Osteoblast (primary cell): ENCODE measurements around the gene CCDC167. TPM values are rescaled to one million over a fixed set of nuclear protein-coding genes. Genes with fewer than 3 reads are reported as not detected.

Source experiments
- DNase-seq: peaks from one replicate; pipeline ENCODE4 v3.0.0; 2011; ENCODE audit warnings: low spot score, mixed read lengths; ENCODE audit not compliant: insufficient read length; ENCODE audit errors: missing footprints
- H2AFZ ChIP-seq: 2 replicates; pipeline ENCODE4 v1.6.0; 2011; ENCODE audit warnings: mild to moderate bottlenecking, low read length
- H3K27ac ChIP-seq: 2 replicates; pipeline ENCODE4 v1.5.1; 2011; ENCODE audit warnings: mild to moderate bottlenecking, low read depth, low read length, moderate library complexity
- H3K27me3 ChIP-seq: 2 replicates; pipeline ENCODE4 v1.6.0; 2012; ENCODE audit warnings: mild to moderate bottlenecking, control low read depth, inconsistent platforms, low read length, moderate library complexity; ENCODE audit not compliant: insufficient read depth
- H3K36me3 ChIP-seq: 2 replicates; pipeline ENCODE4 v1.5.1; 2011; ENCODE audit warnings: mild to moderate bottlenecking, low read length, control low read depth, moderate library complexity; ENCODE audit not compliant: insufficient read depth
- H3K4me1 ChIP-seq: 2 replicates; pipeline ENCODE4 v1.5.1; 2011; ENCODE audit warnings: mild to moderate bottlenecking, low read length, control low read depth, moderate library complexity; ENCODE audit not compliant: insufficient read depth
- H3K4me2 ChIP-seq: 2 replicates; pipeline ENCODE4 v1.6.0; 2011; ENCODE audit warnings: mild to moderate bottlenecking, low read length; ENCODE audit not compliant: insufficient read depth
- H3K4me3 ChIP-seq: fragments of 200-600 bp; sonication (generic); 3 replicates; pipeline ENCODE4 v1.5.1; 2012; ENCODE audit warnings: mild to moderate bottlenecking, low read length, inconsistent platforms; ENCODE audit not compliant: insufficient read depth
- H3K79me2 ChIP-seq: 2 replicates; pipeline ENCODE4 v1.6.0; 2012; ENCODE audit warnings: mild to moderate bottlenecking, low read length, control low read depth, inconsistent platforms; ENCODE audit not compliant: insufficient read depth
- H3K9me3 ChIP-seq: 2 replicates; pipeline ENCODE4 v1.5.1; 2011; ENCODE audit warnings: low read depth, low read length, control low read depth
- H4K20me1 ChIP-seq: 2 replicates; pipeline ENCODE4 v1.6.0; 2012; ENCODE audit warnings: mild to moderate bottlenecking, low read length, control low read depth; ENCODE audit not compliant: insufficient read depth
- total RNA-seq: library from RNA; depleted of rRNA; stranded (reverse); fragments of >200 nt; gene quantifications from 2 replicates; pipeline ENCODE4 v1.2.3, GENCODE V29; 2012
- TF ChIP-seq, protein P1 (sequence below): IDR thresholded peaks from 2 replicates; pipeline ENCODE4 v1.5.1; 2011; ENCODE audit warnings: mild to moderate bottlenecking, low read depth, low read length, moderate library complexity; ENCODE audit errors: extremely low read depth

Gene CCDC167
- total RNA-seq, 1 donor: 14.8 TPM

DNA sequence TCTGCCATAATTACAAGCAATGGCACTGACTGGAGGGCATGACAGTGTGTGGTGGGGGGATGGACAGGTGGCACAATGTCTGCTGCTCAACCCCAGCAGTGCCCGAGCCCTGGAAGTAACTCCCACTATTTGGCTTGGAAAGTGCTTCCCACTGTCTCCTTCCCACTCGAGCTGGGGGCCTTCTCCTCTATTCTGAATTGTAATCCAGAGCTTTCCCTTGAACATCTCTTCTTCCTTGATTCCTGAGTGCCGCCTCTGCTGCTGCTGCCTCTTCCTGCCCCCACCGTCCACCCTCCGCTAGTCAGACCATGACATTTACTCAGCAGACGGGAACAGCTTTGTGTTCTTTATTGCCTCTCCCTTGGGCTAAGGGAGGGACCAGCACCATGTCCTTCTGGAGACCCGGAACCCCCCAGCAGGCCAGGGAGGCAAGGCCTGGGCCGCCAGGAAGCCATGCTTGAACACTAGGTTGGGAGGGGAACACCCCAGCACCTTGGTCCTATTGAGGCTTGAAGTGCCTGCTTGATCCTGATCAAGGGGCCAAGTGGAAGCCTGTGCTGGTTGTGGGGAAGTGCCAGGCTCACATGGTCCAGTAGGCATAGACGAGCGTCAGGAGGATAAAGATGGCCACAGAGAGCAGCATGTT is 17.0 kb downstream of the CCDC167 start:
- H3K9me3 ChIP-seq: no peaks in the 10 kb centered on the region
- H4K20me1 ChIP-seq: peaks cover 2% of the 10 kb centered on the region
- no peak for DNase-seq
- no peak overlapping the region for H3K4me3 ChIP-seq
- H2AFZ ChIP-seq: no peak overlapping the region
- H3K36me3 ChIP-seq: peaks cover 25% of the 10 kb centered on the region
- no peak overlapping the region for H3K27ac ChIP-seq
- no peaks in the 10 kb centered on the region for H3K4me1 ChIP-seq
- no peaks in the 10 kb centered on the region for H3K79me2 ChIP-seq
- TF ChIP-seq, protein P1, sequence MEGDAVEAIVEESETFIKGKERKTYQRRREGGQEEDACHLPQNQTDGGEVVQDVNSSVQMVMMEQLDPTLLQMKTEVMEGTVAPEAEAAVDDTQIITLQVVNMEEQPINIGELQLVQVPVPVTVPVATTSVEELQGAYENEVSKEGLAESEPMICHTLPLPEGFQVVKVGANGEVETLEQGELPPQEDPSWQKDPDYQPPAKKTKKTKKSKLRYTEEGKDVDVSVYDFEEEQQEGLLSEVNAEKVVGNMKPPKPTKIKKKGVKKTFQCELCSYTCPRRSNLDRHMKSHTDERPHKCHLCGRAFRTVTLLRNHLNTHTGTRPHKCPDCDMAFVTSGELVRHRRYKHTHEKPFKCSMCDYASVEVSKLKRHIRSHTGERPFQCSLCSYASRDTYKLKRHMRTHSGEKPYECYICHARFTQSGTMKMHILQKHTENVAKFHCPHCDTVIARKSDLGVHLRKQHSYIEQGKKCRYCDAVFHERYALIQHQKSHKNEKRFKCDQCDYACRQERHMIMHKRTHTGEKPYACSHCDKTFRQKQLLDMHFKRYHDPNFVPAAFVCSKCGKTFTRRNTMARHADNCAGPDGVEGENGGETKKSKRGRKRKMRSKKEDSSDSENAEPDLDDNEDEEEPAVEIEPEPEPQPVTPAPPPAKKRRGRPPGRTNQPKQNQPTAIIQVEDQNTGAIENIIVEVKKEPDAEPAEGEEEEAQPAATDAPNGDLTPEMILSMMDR: no peak
- no peak overlapping the region for H3K4me2 ChIP-seq
- no peaks in the 10 kb centered on the region for H3K27me3 ChIP-seq

DNA sequence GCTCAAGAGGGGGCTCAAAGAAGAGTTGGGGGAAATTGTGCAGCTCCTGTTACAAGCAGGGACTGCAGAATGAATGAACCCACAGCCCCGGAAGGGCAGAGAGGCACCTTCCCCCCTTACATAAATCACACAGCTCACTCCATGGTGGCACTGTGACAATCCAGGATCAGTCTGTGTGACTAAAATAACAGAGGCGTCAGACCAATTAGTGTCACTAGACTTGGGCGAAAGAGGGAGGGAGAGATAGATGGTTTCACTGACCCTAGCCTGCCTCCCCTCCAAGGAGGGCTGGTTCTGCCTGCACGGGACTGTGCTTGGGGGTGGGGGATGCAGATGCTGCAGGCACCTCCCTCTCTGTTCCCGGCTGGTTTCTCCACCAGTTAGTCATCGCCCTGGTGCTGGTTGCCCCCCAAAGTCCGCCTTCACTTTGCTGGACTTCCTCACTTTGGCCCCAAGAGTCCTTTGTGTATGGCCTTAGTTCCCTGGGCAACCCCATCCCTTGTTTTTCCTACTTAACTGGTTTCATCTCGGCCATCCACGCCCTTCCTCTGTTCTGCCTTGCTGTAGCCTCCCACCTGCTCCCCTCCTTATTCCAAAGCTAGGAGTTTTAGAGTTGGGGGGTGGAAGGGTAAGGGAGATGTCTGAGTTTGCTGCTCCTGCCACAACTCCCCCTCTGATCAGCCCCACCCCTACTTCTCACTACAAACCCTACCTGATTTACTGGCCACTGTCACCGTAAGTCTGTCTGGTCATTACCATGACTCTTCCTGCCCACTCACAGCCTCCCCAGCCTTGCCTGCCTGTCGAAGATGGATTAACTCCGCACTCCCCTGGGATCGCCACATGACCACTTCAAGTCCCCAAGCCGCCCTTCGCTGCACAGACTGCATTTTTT is 17.7 kb downstream of the CCDC167 start:
- H4K20me1 ChIP-seq: peaks cover 2% of the 10 kb centered on the region
- no peaks in the 10 kb centered on the region for H3K79me2 ChIP-seq
- no peaks in the 10 kb centered on the region for H3K4me1 ChIP-seq
- H2AFZ ChIP-seq: no peak overlapping the region
- H3K27me3 ChIP-seq: no peaks in the 10 kb centered on the region
- H3K36me3 ChIP-seq: peaks cover 25% of the 10 kb centered on the region
- H3K4me2 ChIP-seq: no peak overlapping the region
- no peaks in the 10 kb centered on the region for H3K9me3 ChIP-seq
- H3K27ac ChIP-seq: no peak overlapping the region
- H3K4me3 ChIP-seq: no peak overlapping the region
- TF ChIP-seq, protein P1: no peak
- peak; percentile 35 for DNase-seq

DNA sequence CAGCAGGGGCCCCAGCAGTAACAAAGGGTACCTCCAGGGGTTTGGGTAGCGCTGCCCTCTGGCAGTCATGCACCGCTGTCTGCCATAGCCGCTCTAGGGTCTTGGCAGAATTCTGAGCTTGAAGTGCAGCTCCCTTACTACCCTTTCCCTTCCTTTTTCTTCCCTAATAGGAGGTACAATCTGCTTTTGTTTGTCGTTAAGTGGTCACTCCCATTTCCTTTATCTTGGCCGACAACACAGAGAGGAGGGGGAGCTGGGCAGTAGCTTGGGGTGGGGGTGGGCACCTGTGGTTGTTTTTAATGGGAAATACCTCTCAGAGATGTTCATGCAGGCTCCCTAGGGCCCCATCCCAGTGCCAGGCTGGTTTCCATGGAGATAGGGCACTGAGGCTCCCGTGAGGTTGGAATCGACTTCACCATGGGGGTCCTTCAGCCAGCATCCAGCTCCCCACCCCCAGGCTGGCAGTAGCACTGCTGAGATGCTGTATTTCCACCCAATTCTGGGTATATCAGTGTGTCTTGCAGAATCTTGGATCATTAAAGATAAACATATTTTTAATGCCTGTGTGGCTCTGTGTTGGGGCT is 18.6 kb downstream of the CCDC167 start:
- no peak overlapping the region for H3K4me3 ChIP-seq
- H4K20me1 ChIP-seq: peaks cover 2% of the 10 kb centered on the region
- no peaks in the 10 kb centered on the region for H3K9me3 ChIP-seq
- TF ChIP-seq, protein P1: no peak
- no peak overlapping the region for H3K27ac ChIP-seq
- DNase-seq: no peak
- H3K27me3 ChIP-seq: no peaks in the 10 kb centered on the region
- H3K4me2 ChIP-seq: no peak overlapping the region
- peaks cover 33% of the 10 kb centered on the region for H3K36me3 ChIP-seq
- H3K79me2 ChIP-seq: no peaks in the 10 kb centered on the region
- H3K4me1 ChIP-seq: no peaks in the 10 kb centered on the region
- H2AFZ ChIP-seq: no peak overlapping the region
